ENCODE measurements around the gene NEURL1B. TPM values are rescaled to one million over a fixed set of nuclear protein-coding genes. Genes with fewer than 3 reads are reported as not detected.
A peak's percentile ranks its signal among the peaks of the same experiment; 100 is the strongest.

Gene NEURL1B
- total RNA-seq, 2 donors from 2014 or later, result 9.9 to 12.2 TPM

DNA sequence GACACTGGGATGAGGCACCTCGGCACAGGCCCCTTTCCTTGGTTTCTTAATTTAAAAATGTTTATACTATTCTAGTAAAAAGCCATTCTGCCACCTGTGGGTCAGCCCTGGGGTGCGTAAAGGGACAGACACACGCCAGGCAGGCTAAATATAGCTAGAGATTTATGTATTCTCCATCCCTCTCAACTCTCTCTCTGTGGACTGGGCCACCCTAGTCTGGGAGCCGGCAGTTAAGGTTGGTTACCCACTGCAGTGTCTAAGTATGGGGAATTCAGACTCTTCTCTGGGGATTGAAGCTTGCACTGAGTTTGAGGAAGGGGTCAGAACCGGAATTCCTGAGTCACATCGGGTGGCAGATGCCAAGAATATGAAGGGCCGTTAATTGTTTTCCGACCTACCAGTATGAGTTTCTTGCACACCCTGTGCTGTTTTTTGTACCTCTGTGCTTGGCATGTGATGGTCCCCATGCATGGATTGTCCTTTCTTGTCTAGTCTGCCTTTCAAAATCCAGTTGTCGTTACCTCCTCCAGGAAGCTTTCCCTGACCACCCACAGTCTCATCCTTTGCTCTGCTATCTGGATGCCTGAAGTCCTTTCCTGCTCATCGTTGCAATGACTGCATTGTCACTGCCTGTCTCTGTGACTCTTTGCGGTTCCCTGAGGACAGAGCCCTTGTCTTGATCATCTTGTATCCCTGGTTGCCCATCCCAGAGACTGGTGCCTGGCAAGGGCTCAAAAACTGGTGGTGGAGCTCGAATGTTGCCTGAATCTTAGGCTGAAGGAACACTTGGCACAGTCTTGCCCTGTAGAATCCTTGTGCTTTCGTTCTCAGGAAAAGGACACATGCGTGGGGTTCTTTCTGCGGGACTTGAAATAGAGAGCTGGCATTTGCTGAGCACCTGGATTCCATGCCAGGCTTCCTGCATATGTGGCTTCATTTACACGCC, 2.1 kb downstream of the NEURL1B start:
- peaks cover 17% of the 10 kb centered on the region for H3K4me1 ChIP-seq
- DNase-seq, result no peak

GRCh38 chr5:172644266-172644665, 3.2 kb downstream of the NEURL1B start:
- Histone ChIP-seq H3K27ac (no peak overlapping the region), H3K36me3 (replicated peaks in 1 of 2; ENCODE audit: insufficient read depth in 1 of 2, low read depth in 2 of 2) (no peaks in the 10 kb centered on the region), H3K9me3 (no peaks in the 10 kb centered on the region), H3K4me1 (peaks cover 17% of the 10 kb centered on the region), H3K27me3 (no peaks in the 10 kb centered on the region), H3K4me3 (no peak overlapping the region)
- DNase-seq (no peak), ATAC-seq (no peak)
- no peak for TF ChIP-seq POLR2A (IDR thresholded peaks at IDR 0.05)
- TF ChIP-seq, protein P1, sequence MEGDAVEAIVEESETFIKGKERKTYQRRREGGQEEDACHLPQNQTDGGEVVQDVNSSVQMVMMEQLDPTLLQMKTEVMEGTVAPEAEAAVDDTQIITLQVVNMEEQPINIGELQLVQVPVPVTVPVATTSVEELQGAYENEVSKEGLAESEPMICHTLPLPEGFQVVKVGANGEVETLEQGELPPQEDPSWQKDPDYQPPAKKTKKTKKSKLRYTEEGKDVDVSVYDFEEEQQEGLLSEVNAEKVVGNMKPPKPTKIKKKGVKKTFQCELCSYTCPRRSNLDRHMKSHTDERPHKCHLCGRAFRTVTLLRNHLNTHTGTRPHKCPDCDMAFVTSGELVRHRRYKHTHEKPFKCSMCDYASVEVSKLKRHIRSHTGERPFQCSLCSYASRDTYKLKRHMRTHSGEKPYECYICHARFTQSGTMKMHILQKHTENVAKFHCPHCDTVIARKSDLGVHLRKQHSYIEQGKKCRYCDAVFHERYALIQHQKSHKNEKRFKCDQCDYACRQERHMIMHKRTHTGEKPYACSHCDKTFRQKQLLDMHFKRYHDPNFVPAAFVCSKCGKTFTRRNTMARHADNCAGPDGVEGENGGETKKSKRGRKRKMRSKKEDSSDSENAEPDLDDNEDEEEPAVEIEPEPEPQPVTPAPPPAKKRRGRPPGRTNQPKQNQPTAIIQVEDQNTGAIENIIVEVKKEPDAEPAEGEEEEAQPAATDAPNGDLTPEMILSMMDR (IDR thresholded peaks at IDR 0.05), result no peak
- intact Hi-C loops (cut with DNase I), result no loop called here
- WGBS, 2 donors, result 61 to 72% methylated on average over 6 of the region's 6 CpGs

More for the DNA sequence above, 2.1 kb downstream of the NEURL1B start:
- no peaks in the 10 kb centered on the region for H3K36me3 ChIP-seq (replicated peaks in 1 of 2; ENCODE audit: insufficient read depth in 1 of 2, low read depth in 2 of 2)
- intact Hi-C loops (cut with DNase I), result no loop called here
- no peak overlapping the region for H3K4me3 ChIP-seq
- H3K27me3 ChIP-seq, result no peaks in the 10 kb centered on the region
- no peak for ATAC-seq
- 56 to 67% methylated on average over 16 of the region's 16 CpGs for WGBS, 2 donors
- H3K9me3 ChIP-seq, result no peaks in the 10 kb centered on the region
- TF ChIP-seq POLR2A (IDR thresholded peaks at IDR 0.05), result no peak
- TF ChIP-seq, protein P1 (IDR thresholded peaks at IDR 0.05), result no peak
- H3K27ac ChIP-seq, result peak overlapping the region in 1 of 4 donors; percentile 62

DNA sequence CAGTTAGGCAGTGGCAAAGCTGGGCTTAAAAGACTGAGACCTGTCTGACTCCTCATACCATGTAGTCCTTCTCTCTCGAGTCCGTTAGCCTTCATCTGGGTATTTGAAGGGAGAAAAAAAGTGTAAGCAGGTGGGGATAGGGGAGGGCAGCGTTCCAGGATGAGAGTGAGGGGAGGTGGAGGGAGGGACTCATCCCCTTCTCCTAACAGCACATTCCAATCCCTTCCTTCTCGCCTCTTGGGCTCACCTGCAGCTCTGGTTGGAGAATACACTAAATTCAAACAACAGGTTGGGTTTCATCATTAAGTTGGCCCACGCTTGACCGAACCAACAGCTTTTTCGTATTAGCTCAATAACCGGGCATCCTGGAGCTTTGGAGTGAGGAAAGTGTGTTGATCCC, 3.6 kb downstream of the NEURL1B start:
- ATAC-seq, result no peak
- peaks cover 17% of the 10 kb centered on the region for H3K4me1 ChIP-seq
- no peak overlapping the region for H3K4me3 ChIP-seq
- no peaks in the 10 kb centered on the region for H3K9me3 ChIP-seq
- WGBS, 2 donors, result 85 to 87% methylated on average over 8 of the region's 8 CpGs
- intact Hi-C loops (cut with DNase I), result no loop called here
- H3K27me3 ChIP-seq, result no peaks in the 10 kb centered on the region
- TF ChIP-seq, protein P1 (IDR thresholded peaks at IDR 0.05), result no peak
- no peak for TF ChIP-seq POLR2A (IDR thresholded peaks at IDR 0.05)
- no peak overlapping the region for H3K27ac ChIP-seq
- H3K36me3 ChIP-seq (replicated peaks in 1 of 2; ENCODE audit: insufficient read depth in 1 of 2, low read depth in 2 of 2), result no peaks in the 10 kb centered on the region
- DNase-seq, result no peak

GRCh38 chr5:172645271-172646055, 4.4 kb downstream of the NEURL1B start:
- TF ChIP-seq, protein P1 (IDR thresholded peaks at IDR 0.05), result no peak
- no peak for TF ChIP-seq POLR2A (IDR thresholded peaks at IDR 0.05)
- no peaks in the 10 kb centered on the region for H3K36me3 ChIP-seq (replicated peaks in 1 of 2; ENCODE audit: insufficient read depth in 1 of 2, low read depth in 2 of 2)
- peaks cover 13% of the 10 kb centered on the region for H3K4me1 ChIP-seq

More at GRCh38 chr5:172645271-172646055, 4.4 kb downstream of the NEURL1B start:
- 94% methylated on average over 11 of the region's 11 CpGs for WGBS, 2 donors
- intact Hi-C loops (cut with DNase I), result no loop called here
- ATAC-seq (no peak), DNase-seq (no peak)
- Histone ChIP-seq H3K27me3 (no peaks in the 10 kb centered on the region), H3K4me3 (no peak overlapping the region), H3K27ac (no peak overlapping the region), H3K9me3 (no peaks in the 10 kb centered on the region)

All from body of pancreas (tissue), 4 donors.